Measurements from ENCODE around the gene DDX3X. TPM values are rescaled to one million over a fixed set of nuclear protein-coding genes. Genes with fewer than 3 reads are reported as not detected.

Gene DDX3X
- total and polyA plus RNA-seq, 2 experiments from 2014 or later, result 124 to 202 TPM

DNA sequence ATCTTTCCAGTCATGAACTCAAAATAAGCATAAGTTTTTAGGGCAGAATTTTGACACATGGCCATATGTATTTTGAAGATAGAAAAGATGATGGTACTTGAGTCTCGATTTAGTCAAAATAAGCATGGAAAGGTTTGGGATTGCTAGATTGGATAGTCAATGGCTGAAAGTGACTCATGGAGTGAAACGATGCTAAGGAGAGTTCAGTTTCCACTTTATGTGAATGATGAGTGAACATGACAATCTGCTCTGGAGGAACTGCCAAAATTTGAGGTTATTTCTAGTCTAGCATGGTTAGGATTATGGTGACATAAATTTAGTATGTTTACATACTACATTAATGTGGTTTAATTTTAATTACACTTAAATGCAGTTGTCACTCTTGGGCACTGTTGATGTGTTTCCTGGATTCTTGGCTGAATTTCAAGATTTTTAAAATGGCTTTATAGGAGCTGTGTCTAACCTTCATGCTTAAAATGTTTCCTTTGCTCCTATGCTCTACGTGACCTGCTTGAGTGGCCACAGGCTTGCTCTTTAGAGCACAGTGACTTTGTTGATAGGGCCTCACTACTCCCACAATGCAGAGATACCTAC is 17.1 kb downstream of the DDX3X start:
- Histone ChIP-seq H4K20me1 (ENCODE audit: insufficient read depth, poor library complexity, severe bottlenecking) (peaks cover 4% of the 10 kb centered on the region), H3K4me2 (no peak overlapping the region), H3K79me2 (no peaks in the 10 kb centered on the region), H2AFZ (no peak overlapping the region), H3K4me3 (no peak overlapping the region), H3K4me1 (ENCODE audit: insufficient read depth) (no peaks in the 10 kb centered on the region), H3K36me3 (replicated peaks; ENCODE audit: insufficient read depth, low read depth) (peaks cover 5% of the 10 kb centered on the region), H3K27me3 (no peaks in the 10 kb centered on the region), H3K9me3 (ENCODE audit: low read depth) (no peaks in the 10 kb centered on the region), H3K9me2 (replicated peaks; ENCODE audit: insufficient read depth) (no peaks in the 10 kb centered on the region), H3K27ac (no peak overlapping the region)
- no peak for DNase-seq (ENCODE audit: low spot score)
- TF ChIP-seq EZH2 (IDR thresholded peaks at IDR 0.05; ENCODE audit: borderline replicate concordance) (no peak), EZH2phosphoT487 (IDR thresholded peaks at IDR 0.05; ENCODE audit: low read depth, severe bottlenecking, unreplicated experiment) (no peak)
- TF ChIP-seq, protein P1, sequence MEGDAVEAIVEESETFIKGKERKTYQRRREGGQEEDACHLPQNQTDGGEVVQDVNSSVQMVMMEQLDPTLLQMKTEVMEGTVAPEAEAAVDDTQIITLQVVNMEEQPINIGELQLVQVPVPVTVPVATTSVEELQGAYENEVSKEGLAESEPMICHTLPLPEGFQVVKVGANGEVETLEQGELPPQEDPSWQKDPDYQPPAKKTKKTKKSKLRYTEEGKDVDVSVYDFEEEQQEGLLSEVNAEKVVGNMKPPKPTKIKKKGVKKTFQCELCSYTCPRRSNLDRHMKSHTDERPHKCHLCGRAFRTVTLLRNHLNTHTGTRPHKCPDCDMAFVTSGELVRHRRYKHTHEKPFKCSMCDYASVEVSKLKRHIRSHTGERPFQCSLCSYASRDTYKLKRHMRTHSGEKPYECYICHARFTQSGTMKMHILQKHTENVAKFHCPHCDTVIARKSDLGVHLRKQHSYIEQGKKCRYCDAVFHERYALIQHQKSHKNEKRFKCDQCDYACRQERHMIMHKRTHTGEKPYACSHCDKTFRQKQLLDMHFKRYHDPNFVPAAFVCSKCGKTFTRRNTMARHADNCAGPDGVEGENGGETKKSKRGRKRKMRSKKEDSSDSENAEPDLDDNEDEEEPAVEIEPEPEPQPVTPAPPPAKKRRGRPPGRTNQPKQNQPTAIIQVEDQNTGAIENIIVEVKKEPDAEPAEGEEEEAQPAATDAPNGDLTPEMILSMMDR (IDR thresholded peaks at IDR 0.05; ENCODE audit: poor library complexity), result no peak
- WGBS (ENCODE audit: low lambda C conversion rate, missing lambda C conversion rate), result 69% methylated on average over 3 of the region's 3 CpGs

DNA sequence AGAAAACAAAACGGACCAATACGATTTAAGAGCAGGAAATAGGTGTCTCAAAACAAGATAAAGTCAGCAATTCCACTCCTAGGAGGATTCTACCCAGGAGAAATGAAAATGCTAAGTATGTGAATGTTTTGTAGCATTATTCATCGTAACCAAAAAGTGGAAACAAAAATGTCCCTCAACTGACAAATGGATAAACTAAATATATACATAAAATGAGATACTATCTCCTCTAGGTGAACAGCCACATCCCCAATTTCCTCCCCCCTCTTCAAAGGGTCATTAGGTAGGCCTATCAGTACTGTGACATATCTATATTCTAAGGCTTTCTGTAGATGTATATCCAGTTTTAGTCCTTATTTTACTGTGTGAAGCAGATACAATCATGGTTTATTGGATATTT is 18.0 kb downstream of the DDX3X start:
- WGBS (ENCODE audit: low lambda C conversion rate, missing lambda C conversion rate), result 63% methylated on average over 3 of the region's 3 CpGs
- Histone ChIP-seq H4K20me1 (ENCODE audit: insufficient read depth, poor library complexity, severe bottlenecking) (peaks cover 4% of the 10 kb centered on the region), H3K4me1 (ENCODE audit: insufficient read depth) (no peaks in the 10 kb centered on the region), H3K4me2 (no peak overlapping the region), H3K36me3 (replicated peaks; ENCODE audit: insufficient read depth, low read depth) (peaks cover 5% of the 10 kb centered on the region), H3K27me3 (no peaks in the 10 kb centered on the region), H2AFZ (no peak overlapping the region), H3K9me2 (replicated peaks; ENCODE audit: insufficient read depth) (no peaks in the 10 kb centered on the region), H3K9me3 (ENCODE audit: low read depth) (no peaks in the 10 kb centered on the region), H3K79me2 (no peaks in the 10 kb centered on the region), H3K4me3 (no peak overlapping the region), H3K27ac (no peak overlapping the region)
- DNase-seq (ENCODE audit: low spot score), result no peak
- TF ChIP-seq, protein P1 (IDR thresholded peaks at IDR 0.05; ENCODE audit: poor library complexity), result no peak
- TF ChIP-seq EZH2 (IDR thresholded peaks at IDR 0.05; ENCODE audit: borderline replicate concordance), result no peak
- TF ChIP-seq EZH2phosphoT487 (IDR thresholded peaks at IDR 0.05; ENCODE audit: low read depth, severe bottlenecking, unreplicated experiment), result no peak

DNA sequence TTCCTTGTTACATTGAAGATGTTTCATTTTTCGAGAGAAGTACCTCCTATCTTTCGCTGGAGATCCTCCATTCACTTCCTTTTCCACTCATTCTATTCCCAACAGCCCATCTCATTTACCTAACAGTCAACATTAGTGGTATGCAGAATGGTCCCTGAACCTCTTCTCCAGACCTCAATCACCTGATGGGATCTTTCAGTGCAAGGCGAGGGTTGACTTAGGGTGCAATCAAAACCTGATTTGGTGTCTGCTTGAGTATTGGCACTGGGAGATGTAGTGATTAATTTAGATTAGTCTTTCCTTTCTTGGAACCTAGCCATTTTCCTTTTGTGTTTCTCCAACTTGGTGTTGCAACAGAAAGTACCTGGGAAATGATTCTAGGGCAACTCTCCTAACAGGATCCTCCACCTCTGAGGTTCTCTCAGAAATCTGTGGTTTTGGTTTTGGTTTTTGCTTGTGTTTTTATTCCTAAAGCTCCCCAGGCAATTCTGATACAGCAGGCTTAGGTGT is 18.4 kb downstream of the DDX3X start:
- H3K4me2 ChIP-seq, result no peak overlapping the region
- no peaks in the 10 kb centered on the region for H3K9me3 ChIP-seq (ENCODE audit: low read depth)
- no peaks in the 10 kb centered on the region for H3K27me3 ChIP-seq
- TF ChIP-seq, protein P1 (IDR thresholded peaks at IDR 0.05; ENCODE audit: poor library complexity), result no peak
- no peak for TF ChIP-seq EZH2phosphoT487 (IDR thresholded peaks at IDR 0.05; ENCODE audit: low read depth, severe bottlenecking, unreplicated experiment)
- no peak for TF ChIP-seq EZH2 (IDR thresholded peaks at IDR 0.05; ENCODE audit: borderline replicate concordance)
- 77% methylated on average over 3 of the region's 3 CpGs for WGBS (ENCODE audit: low lambda C conversion rate, missing lambda C conversion rate)
- peaks cover 4% of the 10 kb centered on the region for H4K20me1 ChIP-seq (ENCODE audit: insufficient read depth, poor library complexity, severe bottlenecking)
- H3K79me2 ChIP-seq, result no peaks in the 10 kb centered on the region
- H3K9me2 ChIP-seq (replicated peaks; ENCODE audit: insufficient read depth), result no peaks in the 10 kb centered on the region
- H3K4me1 ChIP-seq (ENCODE audit: insufficient read depth), result no peaks in the 10 kb centered on the region
- H3K27ac ChIP-seq, result no peak overlapping the region
- DNase-seq (ENCODE audit: low spot score), result no peak
- peaks cover 5% of the 10 kb centered on the region for H3K36me3 ChIP-seq (replicated peaks; ENCODE audit: insufficient read depth, low read depth)
- no peak overlapping the region for H2AFZ ChIP-seq
- H3K4me3 ChIP-seq, result no peak overlapping the region
